Measurements from ENCODE around the gene ZBTB8B. TPM values are rescaled to one million over a fixed set of nuclear protein-coding genes. Genes with fewer than 3 reads are reported as not detected.

Gene ZBTB8B
- total RNA-seq, 1 experiment from 2014 or later, result 1.9 TPM

DNA sequence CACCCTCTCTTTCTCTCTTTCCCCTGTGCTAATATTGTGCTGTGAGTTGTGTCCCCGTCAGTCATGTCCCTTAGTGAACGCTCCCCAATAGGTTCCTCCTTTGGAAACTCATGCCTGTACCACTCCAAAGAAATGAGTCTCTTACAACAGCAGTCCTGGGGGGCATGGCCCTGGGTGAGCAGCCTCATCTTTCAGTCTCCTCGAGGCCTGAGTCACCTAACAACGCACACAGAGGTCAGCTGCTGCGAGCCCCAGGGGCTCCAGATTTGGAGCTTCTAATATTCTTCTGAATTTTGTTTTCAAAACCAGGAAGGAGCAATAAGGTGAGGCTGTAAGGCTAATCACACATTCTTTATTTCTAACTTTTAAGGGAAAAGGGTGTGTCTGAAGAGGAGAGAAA lies 43.9 kb downstream of the ZBTB8B start:
- H3K4me2 ChIP-seq (ENCODE audit: insufficient read depth, insufficient read length, low read length), result no peak overlapping the region
- no peak overlapping the region for H4K91ac ChIP-seq (ENCODE audit: insufficient read length, low read depth, low read length)
- no peak overlapping the region for H2AK5ac ChIP-seq (ENCODE audit: insufficient read length, low read length)
- no CpG with 5 or more reads among the region's 5 CpGs for WGBS (ENCODE audit: extremely low coverage, insufficient read length, low lambda C conversion rate)
- H3K14ac ChIP-seq (ENCODE audit: insufficient read depth, low read length), result no peak overlapping the region
- TF ChIP-seq, protein P1, sequence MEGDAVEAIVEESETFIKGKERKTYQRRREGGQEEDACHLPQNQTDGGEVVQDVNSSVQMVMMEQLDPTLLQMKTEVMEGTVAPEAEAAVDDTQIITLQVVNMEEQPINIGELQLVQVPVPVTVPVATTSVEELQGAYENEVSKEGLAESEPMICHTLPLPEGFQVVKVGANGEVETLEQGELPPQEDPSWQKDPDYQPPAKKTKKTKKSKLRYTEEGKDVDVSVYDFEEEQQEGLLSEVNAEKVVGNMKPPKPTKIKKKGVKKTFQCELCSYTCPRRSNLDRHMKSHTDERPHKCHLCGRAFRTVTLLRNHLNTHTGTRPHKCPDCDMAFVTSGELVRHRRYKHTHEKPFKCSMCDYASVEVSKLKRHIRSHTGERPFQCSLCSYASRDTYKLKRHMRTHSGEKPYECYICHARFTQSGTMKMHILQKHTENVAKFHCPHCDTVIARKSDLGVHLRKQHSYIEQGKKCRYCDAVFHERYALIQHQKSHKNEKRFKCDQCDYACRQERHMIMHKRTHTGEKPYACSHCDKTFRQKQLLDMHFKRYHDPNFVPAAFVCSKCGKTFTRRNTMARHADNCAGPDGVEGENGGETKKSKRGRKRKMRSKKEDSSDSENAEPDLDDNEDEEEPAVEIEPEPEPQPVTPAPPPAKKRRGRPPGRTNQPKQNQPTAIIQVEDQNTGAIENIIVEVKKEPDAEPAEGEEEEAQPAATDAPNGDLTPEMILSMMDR (conservative IDR thresholded peaks at IDR 0.05), result no peak
- H3K27ac ChIP-seq (ENCODE audit: insufficient read length, low read depth, low read length), result no peak overlapping the region
- no peak overlapping the region for H3K9ac ChIP-seq (ENCODE audit: extremely low read depth, insufficient read length, low read length)
- Mint-ChIP-seq H3K9me3 (0 out of 5 replicates have a peak, but pooled peaks cover 0 to 2% of the 10 kb centered on the region in 2 experiments), H3K4me1 (no peaks in the 10 kb centered on the region), H3K36me3 (ENCODE audit: insufficient read depth in 1 of 3, low read depth in 3 of 3) (no peaks in the 10 kb centered on the region), H3K27me3 (ENCODE audit: low read depth) (no peaks in the 10 kb centered on the region; the same call in 1 of the 2 replicates), H3K4me3 (no peak overlapping the region), H3K27ac (peak overlapping the region in 1 of 3 experiments; percentile 73; a peak in 2 of 7 replicates)
- no peak overlapping the region for H2BK20ac ChIP-seq (ENCODE audit: low read depth, low read length, poor library complexity, severe bottlenecking)
- no peak overlapping the region for H4K8ac ChIP-seq (replicated peaks; ENCODE audit: insufficient read length, low read depth, low read length)
- no peaks in the 10 kb centered on the region for H3K27me3 ChIP-seq (ENCODE audit: insufficient read depth, low read length)
- H2BK5ac ChIP-seq (ENCODE audit: insufficient read length, low read length), result no peak overlapping the region
- no peak overlapping the region for H3T11ph ChIP-seq (ENCODE audit: low read length)
- H4K5ac ChIP-seq (ENCODE audit: insufficient read length, low read depth, low read length), result no peak overlapping the region
- no peak overlapping the region for H3K56ac ChIP-seq (ENCODE audit: insufficient read length, low read depth, low read length)
- no peak overlapping the region for H2AFZ ChIP-seq (ENCODE audit: low read length)
- H3K23me2 ChIP-seq (ENCODE audit: insufficient read length, low read depth, low read length, poor library complexity, severe bottlenecking), result no peaks in the 10 kb centered on the region
- no peak overlapping the region for H2BK120ac ChIP-seq (ENCODE audit: low read depth, low read length, poor library complexity, severe bottlenecking)
- no peaks in the 10 kb centered on the region for H3K9me3 ChIP-seq (ENCODE audit: control insufficient read depth, low read depth, low read length)
- no peak overlapping the region for H3K4ac ChIP-seq (ENCODE audit: low read depth, low read length)
- no peak overlapping the region for H2BK15ac ChIP-seq (ENCODE audit: low read depth, low read length)
- H3K18ac ChIP-seq (ENCODE audit: insufficient read length, low read depth, low read length), result no peak overlapping the region
- H2BK12ac ChIP-seq (ENCODE audit: insufficient read length, low read depth, low read length), result no peak overlapping the region
- no peaks in the 10 kb centered on the region for H3K4me1 ChIP-seq (ENCODE audit: insufficient read depth, low read length)
- H3K79me1 ChIP-seq (ENCODE audit: insufficient read depth, low read depth, low read length, poor library complexity, severe bottlenecking), result no peaks in the 10 kb centered on the region
- no peaks in the 10 kb centered on the region for H4K20me1 ChIP-seq (ENCODE audit: control insufficient read depth, insufficient read depth, insufficient read length)
- no peak for DNase-seq
- no peak overlapping the region for H3K23ac ChIP-seq (ENCODE audit: insufficient read length, low read depth, low read length)
- H3K79me2 ChIP-seq (ENCODE audit: insufficient read depth, low read length), result no peaks in the 10 kb centered on the region

All from H9 (cell line).